NCI-H69 (cell line): Measurements from ENCODE around the gene CDH11.

Experiments used
- DNase-seq: peaks from one replicate; lab custom pipeline; 2025; lab: John Stamatoyannopoulos, UW

Gene CDH11

DNA sequence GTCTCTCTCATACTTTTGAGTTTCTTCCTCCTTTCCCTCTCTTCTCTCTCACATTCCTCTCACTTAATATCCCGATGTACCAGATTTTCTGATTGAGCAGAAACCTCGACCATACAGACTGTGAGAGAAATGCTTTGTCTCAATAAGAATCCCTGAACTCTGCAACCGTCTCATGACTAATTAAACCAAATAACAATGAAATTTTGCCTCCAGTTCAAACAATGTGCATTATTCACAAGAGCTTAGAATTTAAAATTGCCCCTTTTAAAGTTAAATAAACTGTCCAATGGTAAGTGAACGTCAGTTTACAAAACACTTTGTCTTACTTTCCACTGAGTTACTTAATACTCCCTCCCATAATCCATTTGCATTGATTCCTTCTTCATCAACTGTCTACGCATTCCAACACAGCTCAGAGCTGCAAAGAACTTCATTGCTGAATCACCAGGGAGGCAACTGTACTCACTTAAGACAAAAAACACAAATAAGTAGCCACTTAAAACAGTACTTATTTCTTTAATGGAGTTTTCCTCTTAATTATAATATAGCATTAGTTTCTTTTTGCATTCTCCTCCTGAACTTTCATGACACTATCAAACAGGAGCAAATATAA lies 4.9 kb downstream of the CDH11 start:
- no peak for DNase-seq

DNA sequence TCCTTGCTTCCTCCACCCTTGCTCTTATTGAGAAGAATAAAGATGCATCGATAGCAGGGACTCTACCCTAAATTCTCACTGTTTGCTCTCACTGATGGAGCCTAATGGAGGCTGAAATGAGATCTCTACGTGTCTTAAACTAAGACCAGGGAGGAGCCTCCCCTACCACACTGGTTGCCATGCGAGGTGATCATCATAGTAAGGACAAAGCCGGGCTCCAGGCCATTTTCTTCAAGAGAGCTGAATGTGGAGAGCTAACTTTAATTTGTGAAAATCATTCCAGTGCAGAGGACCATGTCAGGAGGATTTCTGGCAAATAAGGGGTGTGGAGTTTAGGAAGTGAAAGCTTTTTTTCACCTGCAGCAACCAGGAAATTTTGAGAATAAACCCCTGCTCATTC lies 5.6 kb downstream of the CDH11 start:
- DNase-seq: no peak

DNA sequence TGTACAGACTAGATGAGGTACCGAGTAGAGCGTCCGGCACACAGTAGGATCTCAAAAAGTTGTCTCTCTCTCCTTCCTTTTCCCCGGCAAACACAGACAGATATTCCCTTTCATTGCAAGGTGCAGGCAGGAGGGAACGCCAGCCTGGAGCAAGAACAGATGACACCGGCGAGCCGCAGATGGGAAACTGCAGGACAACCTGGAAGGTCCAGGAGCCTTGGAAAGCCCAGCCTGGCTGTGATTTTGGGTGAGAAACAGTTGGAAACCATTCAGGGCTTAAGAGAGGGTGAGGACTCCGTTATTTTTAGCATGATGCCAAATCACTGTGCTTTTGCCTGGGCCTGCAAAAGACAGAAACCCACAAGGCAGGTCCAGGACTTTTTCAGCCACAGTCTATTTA lies 7.3 kb downstream of the CDH11 start:
- no peak for DNase-seq

DNA sequence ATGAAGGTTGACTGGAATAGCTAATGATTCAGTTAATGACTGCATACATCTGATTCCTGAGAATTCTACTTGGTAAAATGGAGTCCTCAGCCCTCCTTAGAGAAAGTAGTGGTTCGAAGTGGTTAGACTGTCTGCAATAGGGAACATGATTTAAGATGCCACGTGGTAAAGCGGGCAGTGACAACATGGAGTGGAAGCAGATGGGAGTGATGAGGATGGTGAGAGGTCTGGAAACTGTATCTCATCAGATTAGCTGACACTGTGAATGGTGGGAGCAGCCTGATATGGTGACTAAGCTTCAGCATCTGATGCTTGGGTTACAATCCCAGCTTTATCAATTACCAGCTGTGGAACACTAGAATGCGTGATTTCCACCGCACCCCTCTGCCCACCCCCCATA lies 8.4 kb downstream of the CDH11 start:
- DNase-seq: no peak

DNA sequence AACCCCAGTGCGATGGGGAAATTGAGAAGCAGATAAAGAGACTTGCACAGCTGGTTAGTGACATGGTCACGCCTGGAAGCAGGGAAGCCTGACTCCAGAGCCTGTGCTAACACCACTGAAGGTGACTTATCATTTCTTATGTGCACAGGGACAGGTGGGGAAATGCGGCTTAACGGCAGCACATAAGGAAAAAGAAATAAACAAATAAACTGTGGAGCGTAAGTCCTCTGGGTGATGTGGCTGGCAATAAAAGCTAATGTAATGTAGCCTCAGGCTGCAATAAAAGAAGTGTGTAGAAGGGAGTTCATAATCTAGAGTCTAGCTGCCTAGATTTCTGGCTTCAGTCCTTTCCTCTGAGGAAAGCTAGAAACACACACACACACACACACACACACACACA lies 10.6 kb downstream of the CDH11 start:
- DNase-seq: no peak

DNA sequence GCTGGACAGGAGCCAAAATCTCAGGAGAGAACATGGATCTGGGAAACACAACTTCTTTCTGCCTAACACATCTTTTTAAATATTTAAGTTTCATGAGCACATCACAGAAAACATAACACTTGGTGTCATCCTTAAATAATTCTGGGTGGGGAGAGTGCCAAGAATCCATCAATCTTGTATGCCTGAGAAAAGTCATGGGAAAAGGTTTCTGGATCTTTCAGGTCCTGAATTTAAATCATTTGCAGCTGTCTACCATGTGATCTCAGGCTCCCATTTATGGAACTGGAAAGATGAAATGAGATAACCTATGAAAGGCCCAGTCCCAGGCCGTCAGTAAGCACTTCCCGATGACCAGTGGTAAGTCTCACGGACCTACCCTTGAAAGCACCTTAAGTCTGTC lies 15.1 kb downstream of the CDH11 start:
- no peak for DNase-seq

DNA sequence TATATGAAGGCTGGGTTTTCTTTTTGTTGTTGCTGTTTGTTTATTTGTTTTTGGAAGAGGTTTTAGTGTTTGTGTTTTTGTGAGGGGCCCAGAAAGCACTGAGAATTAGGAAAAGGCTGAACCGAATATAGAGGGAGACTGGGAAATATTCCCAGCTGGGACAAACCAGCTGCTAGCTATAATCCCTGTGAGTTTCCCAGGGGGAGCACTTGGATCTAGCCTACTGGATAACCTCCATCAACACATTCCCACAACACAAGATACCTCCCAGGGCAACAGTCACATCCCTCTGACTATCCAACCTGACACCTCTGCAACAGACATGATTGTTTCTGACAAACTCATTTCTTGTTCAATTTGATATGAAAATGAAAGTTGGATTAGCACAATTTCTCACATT lies 16.7 kb downstream of the CDH11 start:
- DNase-seq: no peak

DNA sequence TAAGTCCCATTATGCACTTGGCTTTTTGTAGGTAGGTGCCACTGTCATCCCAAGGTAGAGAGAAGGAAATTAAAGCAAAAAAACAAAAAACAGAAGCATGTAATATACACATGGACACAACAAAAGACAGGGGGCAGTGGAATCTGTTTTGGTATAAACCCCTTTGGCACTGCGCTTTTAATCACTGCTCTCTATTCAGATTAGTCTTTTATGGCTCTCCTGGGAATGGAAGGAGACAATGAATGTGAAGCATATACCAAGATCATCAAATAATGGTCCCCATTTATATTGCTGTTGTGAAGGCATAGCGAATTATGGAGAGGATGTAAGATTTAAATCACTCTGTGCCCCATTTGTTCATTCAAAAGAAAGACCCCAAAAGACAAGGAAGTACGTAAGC lies 17.4 kb downstream of the CDH11 start:
- DNase-seq: no peak

DNA sequence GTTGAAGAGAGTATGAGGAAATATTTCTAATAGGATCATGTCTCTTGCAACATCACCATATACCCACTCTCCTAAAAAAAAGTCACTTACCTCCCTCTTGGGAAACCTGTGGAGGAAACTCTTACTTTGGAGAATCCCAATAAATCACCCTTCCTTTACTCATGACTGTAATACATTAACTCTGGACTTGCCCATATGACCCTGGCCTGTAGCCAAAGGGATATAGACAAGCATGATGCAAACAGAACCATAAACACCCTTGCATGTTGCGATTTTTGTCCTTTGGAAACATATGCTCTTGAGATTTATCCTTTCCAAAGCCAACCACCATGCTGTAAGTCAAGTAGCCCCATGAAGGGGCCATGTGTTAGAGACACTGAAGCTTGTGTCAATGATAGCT lies 19.5 kb downstream of the CDH11 start:
- no peak for DNase-seq

DNA sequence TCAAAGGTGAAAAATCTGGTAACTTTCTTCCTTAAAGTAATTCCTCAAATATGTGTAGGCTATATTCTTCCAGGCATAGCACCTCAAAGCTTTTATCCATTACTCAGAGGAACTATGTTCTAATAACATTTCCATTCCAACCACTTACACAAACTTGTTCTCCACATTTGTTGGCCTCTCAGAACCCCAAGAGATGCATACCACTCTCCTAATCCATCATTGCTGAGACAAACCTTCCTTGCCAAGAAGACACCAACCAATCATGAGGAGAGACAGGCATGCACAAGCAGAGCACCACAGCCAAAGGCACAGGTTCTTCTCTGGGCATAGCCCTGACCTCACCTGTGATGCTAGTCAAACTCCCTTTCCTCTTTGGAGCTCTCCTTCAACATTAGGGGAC lies 20.9 kb downstream of the CDH11 start:
- DNase-seq: no peak

DNA sequence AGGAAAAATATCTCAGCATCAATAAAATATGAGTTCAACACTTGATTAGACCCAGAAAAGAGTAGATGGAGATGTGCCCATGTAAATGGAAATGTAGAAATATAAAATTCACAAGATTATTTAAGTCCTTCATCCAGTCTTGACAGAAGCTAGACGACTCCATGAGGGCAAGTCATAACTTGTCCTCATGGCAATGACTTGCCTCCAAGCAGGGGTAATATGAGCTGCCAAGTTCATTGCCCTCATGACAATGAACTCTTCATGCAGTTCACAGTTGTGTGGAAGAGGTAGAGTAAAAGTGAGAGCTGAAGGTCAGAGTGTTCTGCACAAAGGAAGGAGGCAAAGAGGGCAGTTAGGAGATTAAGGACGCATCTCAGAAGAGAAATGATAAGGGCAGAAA lies 22.3 kb downstream of the CDH11 start:
- DNase-seq: no peak

DNA sequence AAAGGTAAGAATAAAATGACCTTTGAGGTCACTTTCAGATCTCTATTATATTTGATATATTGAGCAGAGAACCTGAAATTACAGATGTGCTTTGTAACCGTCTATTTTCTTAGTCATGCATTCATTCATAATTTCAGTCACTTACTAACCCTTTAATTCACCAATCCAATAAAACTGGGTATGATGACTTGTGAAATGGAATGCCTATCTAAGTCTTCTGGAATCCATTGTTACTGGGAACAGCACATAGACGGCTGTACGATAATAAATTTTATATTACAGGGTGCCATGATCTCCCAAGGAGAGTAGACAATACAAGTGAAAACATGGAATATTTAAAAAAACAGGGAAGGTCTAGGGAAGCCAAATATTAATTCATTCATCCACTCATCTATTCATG lies 22.9 kb downstream of the CDH11 start:
- DNase-seq: no peak

DNA sequence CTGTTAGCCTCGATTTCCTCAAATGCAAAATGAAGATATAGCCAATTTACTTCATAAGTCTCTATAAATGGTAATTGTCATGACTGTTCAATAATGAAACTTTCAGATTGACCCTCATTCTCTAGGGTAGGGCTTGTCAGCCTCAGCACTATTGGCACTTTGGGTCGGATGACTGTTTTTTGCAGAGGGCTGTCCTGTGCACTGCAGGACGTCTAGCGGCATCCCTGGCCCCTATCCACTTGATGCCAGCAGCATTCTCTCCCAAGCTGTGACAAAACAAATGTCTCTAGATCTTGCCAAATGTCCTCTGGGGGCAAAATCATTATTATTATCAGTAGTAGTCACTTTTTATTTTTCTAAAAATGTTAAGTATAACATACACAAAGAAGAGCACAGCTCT lies 24.6 kb downstream of the CDH11 start:
- DNase-seq: no peak

DNA sequence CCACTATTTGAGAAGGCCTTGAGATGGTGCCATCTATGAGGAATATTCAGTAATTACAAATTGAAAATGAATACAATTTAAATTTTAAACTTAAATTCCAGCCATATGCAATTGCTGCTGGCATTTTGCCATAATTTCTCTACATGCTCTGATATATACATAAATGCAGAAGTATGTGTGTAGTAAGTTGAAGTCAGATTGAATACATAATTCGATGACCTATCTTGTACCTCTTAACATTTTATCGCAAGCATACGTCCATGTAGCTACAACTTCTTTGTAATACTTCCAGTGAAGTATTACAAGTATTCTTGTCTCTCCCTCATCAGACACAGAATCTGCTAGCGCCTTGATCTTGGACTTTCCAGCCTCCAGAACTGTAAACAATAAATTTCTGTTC lies 26.0 kb downstream of the CDH11 start:
- DNase-seq: no peak

DNA sequence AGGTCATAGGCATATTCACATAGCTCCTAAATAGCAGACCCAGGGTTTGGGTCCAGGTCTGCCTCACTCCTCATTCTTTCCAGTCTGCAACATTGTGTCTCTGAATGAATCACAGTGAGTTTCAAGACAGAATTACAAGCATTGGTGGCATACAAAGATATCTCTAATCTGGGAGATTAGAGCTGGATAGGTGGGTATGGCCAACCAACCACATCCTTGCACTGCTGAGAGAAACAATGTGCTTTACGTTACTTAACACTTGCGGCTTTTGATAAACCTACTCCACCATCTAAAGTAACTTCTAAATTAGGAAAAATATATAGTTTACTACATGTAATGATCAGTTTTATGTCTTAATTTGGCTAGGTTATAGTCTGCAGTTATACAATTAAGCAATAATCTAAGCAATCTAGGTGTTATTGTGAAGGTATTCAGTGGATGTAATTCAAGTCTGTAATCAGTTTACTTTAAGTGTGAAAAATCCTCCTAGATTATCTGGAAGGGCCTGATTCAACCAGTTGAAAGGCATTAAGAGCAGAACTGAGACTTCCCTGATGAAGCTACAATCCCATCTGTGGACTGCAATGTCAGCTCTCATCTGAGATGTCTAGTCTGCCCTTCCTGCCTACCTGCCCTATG lies 26.7 kb downstream of the CDH11 start:
- DNase-seq: no peak

DNA sequence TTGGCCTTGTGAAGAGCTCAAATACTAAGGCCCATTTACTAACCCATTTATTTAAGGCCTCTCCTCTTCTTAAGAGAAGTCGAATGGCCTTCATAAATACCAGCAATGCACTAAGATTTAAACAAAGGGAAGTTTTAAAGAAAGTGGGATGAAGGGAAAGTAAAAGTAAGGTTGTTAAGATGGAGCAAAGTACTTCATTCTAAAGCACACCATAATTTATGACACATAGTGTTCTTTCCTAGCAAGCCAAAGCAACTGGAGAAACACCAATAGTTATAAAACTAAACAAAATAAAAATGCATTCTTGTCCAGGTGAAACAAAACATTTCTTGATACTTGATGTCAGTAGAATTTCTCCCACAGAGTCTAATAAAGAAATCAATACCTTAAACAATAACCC lies 27.9 kb downstream of the CDH11 start:
- DNase-seq: no peak

DNA sequence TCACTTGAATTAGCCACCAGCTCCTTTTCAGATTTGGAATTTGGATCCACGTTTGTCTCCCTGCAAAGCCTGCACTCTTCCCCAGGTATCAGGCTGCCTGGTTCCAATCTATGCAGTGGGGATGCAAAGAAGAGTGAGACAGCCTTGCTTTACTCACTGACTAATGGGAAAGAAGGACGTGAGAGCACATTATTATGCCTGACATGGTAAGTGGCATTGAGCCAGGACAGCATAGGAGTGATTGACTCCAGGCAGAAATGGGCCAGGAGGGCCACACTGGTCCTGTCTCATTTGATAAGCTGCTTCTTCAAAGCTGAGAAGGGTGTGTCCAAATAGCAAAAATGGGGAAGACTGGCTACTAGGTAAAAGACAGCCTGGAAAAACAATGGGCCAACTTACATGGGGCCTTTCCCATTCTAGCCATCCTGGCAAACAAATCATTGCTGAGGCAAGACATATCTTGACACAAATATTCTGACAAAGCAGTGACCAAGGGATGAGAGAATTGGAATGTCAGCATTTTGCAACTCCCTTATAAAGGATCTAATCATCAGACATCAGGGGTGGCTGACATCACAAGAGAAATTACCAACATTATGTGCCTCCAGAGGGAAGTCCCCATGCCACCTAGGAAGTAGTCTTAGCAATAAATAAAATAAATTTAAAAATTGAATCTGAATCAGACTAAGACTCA lies 38.6 kb downstream of the CDH11 start:
- no peak for DNase-seq

DNA sequence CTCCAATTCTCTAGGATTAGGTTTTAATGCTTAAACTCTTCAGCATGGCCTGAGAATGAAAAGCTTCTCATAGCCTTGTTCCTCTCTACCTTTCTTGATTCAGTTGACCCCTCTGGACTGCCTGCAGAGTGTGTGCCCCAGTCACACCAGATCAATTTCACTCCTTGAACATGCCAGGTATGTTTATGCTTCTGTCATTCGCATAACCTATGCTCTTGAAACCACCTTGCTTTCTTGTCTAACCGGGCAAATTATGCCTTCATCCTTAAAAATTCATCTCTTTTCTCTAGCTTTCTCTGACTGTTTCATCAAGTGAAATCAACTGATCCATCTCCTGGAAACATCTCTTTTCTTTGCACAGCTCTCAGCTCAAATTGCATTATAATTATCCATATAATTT lies 42.3 kb downstream of the CDH11 start:
- no peak for DNase-seq

DNA sequence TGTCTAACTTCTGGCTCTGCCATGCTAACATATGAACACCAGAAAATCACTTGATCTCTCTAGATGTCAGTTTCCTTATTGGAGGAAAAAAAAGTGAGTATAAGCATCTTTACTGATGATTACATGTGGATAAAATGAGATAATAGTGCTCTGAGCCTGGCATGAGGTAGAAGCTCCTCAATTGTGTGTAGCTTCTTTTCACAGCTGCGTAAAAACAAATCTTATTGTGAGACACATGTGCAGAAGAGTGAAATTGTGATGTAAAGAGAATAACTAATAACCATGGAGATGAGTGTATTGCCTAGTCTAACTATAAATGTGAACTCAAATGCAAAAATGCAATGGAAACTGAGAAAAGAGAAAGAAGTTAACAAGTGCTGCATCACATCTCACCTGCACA lies 44.7 kb downstream of the CDH11 start:
- no peak for DNase-seq

DNA sequence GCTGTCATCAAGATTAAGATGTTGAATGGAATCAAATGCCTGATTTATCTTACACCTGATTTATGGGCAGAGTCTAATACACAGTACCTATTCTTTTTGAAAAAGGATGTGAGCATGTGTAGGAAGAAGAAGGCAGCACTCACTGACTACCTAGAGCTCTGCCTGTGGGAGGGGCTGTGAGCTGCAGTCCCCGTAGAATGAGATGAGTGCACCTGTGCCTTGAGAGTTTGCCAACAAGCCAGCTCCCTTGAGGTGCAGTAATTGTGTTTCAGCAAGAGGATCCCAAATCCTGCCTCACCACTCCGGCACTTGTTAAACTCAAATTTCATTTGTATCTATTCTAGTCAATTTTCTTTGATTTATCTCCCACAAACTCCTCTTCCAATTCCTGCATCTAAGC lies 46.0 kb downstream of the CDH11 start:
- no peak for DNase-seq

DNA sequence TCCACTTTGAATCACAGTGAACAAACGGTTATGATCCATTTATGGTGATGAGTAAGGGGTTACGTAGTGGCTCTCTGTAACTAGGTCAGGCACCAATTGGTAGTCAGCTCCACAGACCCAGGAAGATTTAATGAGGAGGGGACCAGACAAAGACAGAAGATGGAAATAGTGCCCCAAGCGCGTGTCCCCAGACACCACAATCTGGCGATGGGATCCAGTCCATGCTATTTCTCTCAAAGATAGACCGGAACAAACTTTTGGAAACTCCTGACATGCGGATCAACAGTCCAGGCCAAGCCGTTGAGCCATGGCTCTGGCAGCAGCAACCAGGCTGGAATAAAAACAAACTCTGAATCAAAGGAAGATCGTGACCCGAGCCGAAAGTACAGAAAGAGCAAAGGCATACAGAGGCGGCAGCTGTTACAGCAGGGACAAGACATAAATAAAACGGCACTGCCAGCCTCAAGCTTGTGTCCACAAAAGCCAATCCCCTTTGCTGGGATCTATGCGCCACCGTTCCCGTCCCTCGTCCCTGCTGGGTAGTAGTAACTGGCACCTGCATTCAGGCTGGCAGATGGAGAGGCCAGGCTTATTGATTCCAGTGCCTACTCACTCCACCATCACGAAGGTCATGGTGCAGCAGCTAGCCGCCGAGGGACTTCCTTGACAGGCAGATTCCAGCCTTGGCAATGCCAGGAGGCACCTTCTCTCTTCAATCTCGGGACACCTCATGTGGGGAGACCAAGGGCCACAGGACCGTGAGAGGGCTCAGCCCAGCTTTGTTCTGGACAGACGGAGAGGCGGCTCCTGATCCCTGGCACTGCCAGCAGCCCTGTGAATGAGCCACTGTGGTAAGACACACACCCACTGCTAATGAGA lies 50.2 kb downstream of the CDH11 start:
- no peak for DNase-seq

DNA sequence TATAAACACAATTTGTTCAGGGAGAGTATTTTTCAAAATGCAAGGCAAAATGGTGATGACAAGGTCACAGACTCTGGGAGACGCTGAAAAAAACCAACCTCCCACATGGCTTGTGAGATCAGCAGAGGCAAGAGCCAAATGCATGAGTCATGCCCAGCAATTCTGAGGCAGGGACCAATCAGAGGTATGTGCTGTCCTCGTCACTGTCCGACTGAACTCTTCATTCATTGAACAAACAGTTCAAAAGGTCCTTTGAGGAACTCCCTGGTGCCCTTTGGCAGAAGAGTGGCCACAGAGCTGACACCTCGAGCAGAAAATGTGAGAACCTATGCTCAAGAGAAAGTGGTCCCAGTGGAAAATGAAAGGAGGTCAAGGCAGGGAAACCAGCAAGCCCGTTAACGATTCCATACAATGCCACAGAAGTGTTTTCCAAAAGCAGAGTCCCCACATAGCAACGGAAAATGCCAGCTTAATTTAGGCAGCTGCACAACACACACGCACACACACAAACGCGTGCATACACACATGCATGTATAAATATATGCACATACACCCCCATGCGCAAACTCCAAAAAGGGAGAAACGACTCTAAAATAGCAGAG lies 50.9 kb downstream of the CDH11 start:
- no peak for DNase-seq
